Esophagus mucosa (tissue), 1 donor: ENCODE measurements around the gene NTMT1. TPM values are rescaled to one million over a fixed set of nuclear protein-coding genes. Genes with fewer than 3 reads are reported as not detected.

ENCODE experiments used
- ATAC-seq: fragments of 200-7000 bp; cut with Tn5 transposase; one replicate; pipeline ENCODE4 v1.9.1; 2020
- total RNA-seq: library from RNA; stranded (reverse); gene quantifications from one replicate; pipeline ENCODE4 v1.2.4, GENCODE V29; 2023
- donor health status: DM: yes; HTN: yes; CAD: no.

Gene NTMT1
- total RNA-seq, 1 donor from 2014 or later: 18.8 TPM

DNA sequence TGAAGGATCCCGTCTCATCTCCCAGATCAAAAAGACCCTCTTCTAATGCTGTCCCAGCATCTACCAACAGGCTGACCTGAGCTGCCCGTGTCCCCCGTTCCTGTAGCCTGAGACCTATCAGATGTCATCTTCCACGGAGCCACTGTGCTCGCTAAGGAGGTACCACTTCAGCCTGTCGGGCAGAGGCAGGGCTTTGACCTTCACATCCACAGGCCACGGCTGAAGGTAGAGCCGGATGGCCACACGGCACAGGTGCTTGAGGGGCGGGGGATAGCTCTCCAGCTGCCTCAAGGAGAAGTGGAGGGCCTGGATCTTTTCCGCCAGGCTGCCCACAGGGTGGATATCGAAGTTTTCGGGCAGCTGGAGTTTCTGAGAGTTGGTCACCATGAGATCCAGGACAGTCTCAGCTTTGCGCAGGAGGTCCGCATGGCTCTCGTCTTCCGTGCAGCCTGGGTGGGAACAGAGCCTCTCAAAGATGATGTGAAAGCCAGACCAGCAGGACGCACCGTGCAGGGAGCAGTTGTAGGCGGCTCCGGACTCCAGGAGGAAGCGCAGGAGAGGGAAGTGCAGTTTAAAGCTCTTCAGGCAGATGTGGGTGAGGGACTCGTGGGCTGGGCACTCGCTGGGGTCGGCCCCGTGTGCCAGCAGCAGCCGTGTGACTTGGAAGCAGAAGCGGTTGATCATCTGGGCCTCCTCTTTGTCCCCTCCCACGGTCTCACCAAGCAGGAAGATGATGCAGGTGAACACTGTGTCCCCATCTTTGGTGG, 11.9 kb downstream of the NTMT1 start:
- ATAC-seq: no peak

DNA sequence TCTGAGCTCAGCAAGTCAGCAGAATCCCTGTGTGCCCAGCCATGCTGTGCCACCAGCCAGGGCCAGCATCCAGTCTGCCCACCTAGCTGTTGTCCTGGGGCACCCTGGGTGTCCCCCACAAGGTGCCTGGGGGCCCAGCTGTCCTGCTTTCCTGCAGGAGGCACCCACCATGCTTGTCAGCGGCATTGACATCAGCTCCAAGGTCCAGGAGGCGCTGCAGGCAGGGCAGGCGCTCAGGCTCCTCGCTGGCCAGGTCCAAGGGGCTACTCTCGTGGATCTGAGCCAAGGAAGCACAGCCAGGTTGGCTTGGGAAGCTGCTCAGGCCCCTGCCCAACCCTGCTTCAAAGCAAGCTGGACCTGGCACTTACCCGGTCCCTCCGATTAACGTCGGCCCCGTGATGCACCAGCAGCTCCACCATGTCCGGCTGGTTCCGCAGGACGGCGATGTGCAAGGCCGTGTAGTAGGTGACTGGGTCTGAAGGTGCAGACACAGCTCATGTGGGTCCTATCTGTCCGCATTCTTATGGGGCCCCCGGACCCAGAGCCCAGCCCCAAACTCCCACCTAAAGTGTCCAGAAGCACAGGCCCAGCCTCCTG, 13.2 kb downstream of the NTMT1 start:
- ATAC-seq: no peak

- ATAC-seq: no peak
Measured at GRCh38 chr9:129639756-129640085, 13.8 kb downstream of the NTMT1 start.

DNA sequence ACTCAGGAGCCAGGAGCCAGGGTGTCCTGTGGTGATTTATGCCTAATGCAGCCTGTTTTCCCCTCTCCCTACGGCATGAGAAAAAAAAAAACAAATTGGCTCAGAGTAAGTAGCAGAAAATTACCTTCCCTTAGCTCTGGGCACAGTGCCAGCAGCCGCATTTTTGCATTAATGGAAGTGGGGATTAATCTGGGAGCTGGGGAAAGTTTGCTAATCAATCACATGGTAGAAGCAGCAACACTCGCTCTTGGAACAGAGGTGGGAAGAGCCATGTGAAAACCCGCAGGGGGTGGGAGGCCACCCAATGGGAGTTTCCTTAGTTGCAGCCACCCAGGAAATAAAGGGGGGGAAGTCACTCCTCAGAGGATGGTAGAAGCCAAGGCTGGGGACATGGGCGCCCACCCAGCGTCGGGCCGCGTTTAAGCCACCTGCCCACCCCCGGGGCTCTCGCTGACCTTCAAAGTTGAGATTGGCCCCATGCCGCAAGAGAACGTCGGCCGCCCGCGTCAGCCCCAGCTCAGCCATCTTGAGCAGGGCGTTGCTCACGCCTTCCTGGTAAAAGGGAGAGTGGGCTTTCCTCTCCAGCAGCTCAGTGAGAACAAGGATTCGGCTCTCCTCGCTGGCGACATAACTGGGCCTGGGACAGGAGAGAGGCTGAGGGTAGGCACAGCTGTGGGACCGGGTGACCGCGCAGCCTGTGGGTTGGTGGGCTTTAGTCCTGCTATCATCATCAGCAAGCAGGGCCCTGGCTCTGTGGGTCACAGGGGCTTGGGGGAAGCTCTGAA, 14.3 kb downstream of the NTMT1 start:
- no peak for ATAC-seq

- ATAC-seq: peak; percentile 10
Measured at GRCh38 chr9:129640871-129641749, 15.1 kb downstream of the NTMT1 start.

DNA sequence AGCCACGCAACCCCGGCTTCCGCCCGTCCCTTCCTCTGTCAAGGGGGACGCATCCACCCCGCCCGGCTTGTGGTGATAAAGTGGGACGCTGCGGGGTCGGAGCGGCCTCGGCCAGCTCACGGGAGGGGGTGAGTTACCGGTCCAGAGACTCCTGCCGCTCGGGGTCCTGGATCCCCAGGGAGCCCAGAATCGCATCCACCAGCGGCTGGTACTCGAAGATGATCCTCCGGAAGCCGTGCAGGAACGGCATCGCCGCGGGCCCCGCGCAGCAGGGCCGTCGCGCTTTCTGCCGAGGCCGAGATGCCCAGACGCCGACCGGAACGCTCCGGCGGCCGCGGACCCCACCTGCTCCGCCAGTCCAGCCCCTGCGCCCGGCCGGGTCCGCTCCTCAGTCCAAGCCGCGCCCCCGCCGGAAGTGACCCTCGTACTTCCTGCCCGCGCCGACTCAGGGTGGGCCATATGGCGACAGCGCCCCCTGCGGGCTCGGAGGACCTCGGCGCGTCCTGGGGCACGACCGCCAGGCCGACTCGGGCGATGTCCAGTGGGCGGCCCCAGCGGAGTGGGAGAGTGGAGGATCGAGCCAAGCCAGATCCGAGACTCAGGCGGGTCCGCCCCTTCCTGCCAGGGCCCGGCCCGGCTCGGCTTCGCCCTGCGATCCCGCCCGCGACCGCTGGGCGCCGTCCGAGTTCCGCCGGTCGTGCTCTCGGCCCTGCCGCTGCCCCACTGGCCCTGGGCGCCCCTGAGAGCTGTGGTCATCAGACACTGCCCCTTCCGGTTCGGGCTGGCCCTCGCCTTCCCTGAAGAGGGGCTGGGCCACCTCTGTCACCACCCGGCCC, 16.0 kb downstream of the NTMT1 start, which contains the start of gene ASB6:
Gene ASB6 (minus strand): TSS at position 402 of the 836 bp plus-strand sequence. CDS start 152 bp downstream, at position 250.
- peak; percentile 90 for ATAC-seq

DNA sequence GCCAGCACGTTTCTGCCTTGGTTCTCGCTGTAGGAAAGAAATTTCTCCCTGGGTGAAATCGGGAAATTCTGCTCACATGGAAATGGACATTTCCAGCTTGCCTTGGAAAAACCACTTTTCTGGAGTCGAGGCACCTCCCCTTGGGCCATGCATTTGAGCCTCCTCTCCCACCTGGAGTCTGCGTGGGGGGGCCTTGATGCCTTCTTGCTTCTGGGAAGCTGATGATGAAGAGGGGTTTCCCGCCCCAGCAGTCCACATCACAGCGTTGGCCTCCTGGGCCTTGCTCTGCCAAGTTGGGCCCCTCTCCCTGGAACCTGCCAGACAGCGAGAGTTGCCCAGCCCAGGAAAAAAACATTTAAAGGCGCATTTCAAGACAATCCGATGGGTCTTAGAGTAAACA, 17.7 kb downstream of the NTMT1 start:
- no peak for ATAC-seq

GRCh38 chr9:129644365-129644764, 18.4 kb downstream of the NTMT1 start:
- ATAC-seq: peak; percentile 33

DNA sequence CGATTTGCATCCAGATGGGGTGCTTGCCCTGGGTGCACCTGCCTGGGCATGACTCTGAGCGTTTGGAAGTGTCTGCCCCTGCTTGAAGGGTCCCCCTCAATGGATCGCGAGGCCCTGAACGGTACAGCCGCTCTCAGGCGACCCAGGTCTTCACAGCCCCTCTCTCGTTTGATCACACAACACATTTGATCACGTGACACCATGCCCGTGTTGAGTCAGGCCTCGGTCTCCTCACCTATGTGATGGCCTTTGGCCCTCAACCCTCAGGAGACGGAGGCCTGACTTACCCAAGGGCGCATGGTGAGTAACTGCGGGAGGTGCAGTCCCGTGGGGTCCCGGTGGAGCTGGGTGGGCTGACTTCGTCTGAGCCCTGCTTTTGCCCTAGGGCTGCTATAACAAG, 18.9 kb downstream of the NTMT1 start:
- ATAC-seq: peak; percentile 0

DNA sequence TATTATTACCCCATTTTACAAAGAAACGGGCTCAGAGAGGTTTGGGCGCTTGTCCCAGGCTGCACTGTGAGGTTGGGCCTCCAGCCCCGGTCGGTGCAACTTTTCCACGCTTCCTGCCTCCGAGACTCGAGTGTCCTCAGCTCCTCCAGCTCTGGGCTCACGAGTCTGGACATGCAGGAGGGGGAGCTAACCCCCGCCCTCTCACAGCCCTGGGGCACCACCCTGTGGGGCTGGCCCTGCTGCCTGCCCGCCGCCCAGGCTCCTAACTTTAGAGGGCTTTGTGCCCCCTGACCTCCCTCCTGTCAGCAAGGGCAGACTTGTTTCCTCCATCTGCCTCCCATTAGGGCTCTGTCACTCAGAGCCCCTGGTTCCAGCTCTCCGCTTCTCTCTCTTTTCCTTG, 20.3 kb downstream of the NTMT1 start:
- ATAC-seq: no peak

GRCh38 chr9:129646654-129647053, 20.7 kb downstream of the NTMT1 start:
- ATAC-seq: no peak

DNA sequence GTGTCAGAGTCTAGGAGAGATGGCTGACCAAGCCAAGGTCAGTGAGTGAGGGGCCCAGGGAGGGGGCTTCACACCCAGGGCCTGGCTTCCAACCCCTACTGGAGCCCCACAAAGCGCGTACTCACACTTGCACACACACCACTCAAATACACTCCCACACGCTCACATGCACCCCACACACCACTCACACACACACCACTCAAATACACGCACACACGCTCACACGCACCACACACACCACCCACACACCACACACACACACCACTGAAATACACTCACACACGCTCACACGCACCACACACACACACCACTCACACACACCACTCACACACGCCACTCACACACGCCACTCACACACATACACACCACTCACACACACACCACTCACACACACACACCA, 21.7 kb downstream of the NTMT1 start:
- no peak for ATAC-seq

- ATAC-seq: no peak
Measured at GRCh38 chr9:129648092-129648763, 22.3 kb downstream of the NTMT1 start.

- no peak for ATAC-seq
Measured at GRCh38 chr9:129648764-129649115, 22.8 kb downstream of the NTMT1 start.

DNA sequence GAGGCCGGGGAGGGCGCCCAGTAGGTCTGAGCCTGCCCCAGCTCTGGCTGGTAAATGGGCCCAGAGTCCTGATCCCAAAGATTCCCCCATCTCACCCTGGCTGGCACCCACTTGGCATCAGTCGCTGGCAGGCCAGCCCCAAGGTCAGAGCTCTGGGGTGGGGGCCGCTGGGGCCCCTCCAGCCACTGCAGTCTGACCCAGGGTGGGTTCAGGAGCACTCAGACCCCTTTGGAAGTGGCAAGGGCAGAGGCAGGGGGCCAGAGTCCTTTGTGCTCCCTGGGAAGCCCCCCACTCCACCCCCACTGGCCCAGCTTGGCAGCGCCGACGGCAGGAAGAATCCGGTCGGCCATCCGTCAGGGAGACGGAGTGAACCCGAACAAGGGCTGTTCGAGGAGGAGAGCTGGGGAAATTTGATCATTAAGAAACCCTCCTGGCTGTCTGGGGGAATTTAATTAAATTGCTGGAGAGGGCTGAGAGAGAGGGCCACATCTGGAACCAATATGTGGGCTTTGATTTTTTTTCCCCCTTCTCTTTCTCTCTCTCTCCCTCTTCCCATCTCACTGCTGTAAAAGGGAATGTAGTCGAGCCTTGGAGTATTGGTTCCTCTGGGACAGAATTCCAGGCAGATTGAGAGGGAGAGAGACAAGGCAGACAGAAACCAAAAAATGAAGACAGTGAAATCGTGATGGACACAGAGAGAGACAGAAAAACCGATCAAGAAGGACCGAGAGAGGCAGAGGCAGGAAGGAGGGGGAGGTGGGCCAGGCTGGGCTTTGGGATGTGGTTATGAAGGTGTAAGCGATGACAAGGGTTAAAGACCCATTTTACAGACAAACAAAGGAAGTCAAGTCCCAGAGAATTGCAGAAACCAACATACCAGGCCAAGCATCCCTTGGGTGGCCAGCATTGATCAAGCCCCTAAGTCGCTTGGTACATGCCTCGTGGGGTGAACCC, 24.0 kb downstream of the NTMT1 start:
- ATAC-seq: no peak

GRCh38 chr9:129650680-129651235, 24.8 kb downstream of the NTMT1 start:
- peak; percentile 88 for ATAC-seq

DNA sequence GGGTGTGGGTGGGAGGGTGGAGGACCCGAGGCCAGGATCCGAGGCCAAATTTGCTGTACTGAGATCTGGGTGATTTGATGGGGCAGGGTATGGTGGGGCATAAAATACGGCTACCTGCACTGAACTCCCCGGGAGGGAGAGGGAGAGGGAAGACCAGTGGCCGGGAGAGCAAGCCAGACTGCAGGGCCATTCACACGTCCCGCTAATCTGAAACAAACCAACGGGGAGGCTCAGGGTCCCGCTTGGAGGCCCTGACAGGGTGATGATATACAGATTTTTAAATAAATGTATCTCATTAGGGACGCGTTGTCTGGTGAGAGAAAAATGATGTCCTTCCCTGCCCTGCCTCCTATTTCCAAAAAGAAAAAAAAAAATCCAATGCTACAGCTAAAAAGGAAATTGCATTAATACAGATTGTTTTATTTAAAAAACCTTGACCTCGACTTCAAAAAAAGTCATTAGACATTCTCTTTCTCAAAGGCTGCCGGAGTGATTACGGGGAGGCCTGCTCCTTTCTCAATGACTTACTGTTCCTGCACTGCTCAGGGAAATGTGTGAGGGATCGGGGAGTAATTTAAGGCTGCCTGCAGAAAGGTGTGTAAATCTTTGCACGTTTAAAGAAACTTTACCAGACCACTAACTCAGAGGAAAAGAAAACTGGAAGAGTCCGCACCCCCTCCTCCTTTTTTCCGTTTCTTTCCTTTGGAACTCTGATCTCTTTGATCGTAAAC, 28.0 kb downstream of the NTMT1 start:
- ATAC-seq: no peak

DNA sequence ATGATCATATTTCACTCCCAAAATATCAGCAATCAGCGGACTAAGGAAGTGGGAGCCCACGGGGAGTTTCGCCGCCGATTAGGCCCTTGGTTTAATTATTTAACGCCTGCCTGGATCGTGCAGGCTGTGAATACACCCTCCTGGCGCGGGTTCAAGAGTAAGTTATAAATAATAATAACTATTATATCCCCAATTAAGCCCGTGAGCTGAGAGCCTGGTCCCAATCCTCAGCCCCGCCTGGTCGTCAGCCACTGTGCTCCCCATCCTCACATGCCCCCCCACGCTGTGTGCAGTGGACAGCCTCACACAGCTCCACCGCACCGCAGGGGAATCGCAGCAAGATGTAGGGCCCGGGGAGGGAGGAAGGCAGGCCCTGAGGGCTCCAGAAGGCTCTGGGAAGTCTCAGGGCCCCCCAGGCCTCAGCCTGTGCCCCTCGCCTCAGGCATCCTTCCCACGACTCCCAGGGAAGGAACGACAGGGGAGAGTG, 28.6 kb downstream of the NTMT1 start:
- ATAC-seq: no peak

- no peak for ATAC-seq
Measured at GRCh38 chr9:129655154-129655553, 29.2 kb downstream of the NTMT1 start.
